Activated naive CD8-positive, alpha-beta T cell treated with anti-CD3 and anti-CD28 coated beads, Interleukin-2, amount 10 ng/mL, durations not matched to agents 7 days and 5 days (primary cell): Measurements from ENCODE around the gene WDR13. TPM values are rescaled to one million over a fixed set of nuclear protein-coding genes. Genes with fewer than 3 reads are reported as not detected.

Experiments
- ATAC-seq: fragments of 150-1000 bp; cut with Tn5 transposase; one replicate; pipeline ENCODE4 v1.10.0; 2021; ENCODE audit warnings: low read depth, moderate library complexity
- POLR2A ChIA-PET: fragments of 350-600 bp; sonication (Branson Sonifier 250); formaldehyde crosslinking; loops from one replicate; lab custom pipeline; 2021; ENCODE audit warnings: antibody characterized with exemption; lab: Charles Lee
- DNase-seq: peaks from one replicate; pipeline ENCODE4 v3.0.0; 2021
- H3K27ac Mint-ChIP-seq: one replicate; pipeline ENCODE4 v1.8.0; 2022; ENCODE audit warnings: mild to moderate bottlenecking, mixed read lengths
- H3K27me3 Mint-ChIP-seq: one replicate; pipeline ENCODE4 v1.8.0; 2022; ENCODE audit warnings: mild to moderate bottlenecking, moderate library complexity, mixed read lengths
- H3K36me3 Mint-ChIP-seq: one replicate; pipeline ENCODE4 v1.8.0; 2021; ENCODE audit warnings: mild to moderate bottlenecking, mixed read lengths
- H3K4me1 Mint-ChIP-seq: one replicate; pipeline ENCODE4 v1.8.0; 2021; ENCODE audit warnings: mixed read lengths
- H3K4me3 Mint-ChIP-seq: one replicate; pipeline ENCODE4 v1.8.0; 2022; ENCODE audit warnings: mild to moderate bottlenecking, moderate library complexity, mixed read lengths
- H3K9me3 Mint-ChIP-seq: one replicate; pipeline ENCODE4 v1.8.0; 2021; ENCODE audit warnings: mixed read lengths
- total RNA-seq, 2 experiments: library from RNA; stranded (reverse); gene quantifications; one replicate each; pipeline ENCODE4 v1.2.3, GENCODE V29; 2021

Gene WDR13
- total RNA-seq, 2 experiments from 2014 or later = 45.6 to 52.0 TPM

DNA sequence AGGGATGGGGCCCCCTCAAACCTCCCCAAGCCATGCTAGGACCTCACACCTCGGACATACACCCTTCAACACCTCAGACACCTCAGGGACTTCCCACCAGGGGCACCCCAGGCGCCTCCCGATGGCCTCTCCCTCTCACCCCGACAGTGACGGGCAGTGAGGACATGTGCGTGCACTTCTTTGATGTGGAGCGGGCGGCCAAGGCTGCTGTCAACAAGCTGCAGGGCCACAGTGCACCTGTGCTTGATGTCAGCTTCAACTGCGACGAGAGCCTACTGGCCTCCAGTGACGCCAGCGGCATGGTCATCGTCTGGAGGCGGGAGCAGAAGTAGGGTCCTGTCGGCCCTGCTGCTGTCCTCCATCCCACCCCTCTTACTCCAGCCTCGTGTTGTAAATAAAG lies 7.4 kb downstream of the WDR13 start:
- POLR2A ChIA-PET = no interaction called here
- no peak overlapping the region for H3K27ac Mint-ChIP-seq
- H3K36me3 Mint-ChIP-seq = no peaks in the 10 kb centered on the region

DNA sequence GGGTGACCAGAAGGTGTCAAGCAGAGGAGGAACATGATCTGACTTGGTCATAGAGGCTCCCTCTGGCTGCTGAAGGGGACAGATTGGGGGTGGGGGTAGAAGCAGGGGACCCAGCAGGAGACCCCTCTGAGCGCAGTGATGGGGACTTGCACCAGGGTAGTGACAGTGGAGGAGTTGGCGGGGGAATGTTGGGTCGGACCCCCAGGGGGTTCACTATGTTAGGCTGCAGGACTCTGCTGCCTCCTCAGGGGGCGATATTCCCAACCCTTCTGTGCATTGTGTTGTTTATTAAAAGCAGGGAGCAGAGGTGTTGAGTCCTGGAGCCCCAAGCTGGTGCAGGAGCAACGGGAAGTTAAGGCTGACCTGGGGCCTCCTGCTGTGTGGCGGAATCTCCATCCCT lies 8.8 kb downstream of the WDR13 start:
- Mint-ChIP-seq H3K9me3 (no peaks in the 10 kb centered on the region), H3K27me3 (no peaks in the 10 kb centered on the region), H3K27ac (no peak overlapping the region), H3K4me3 (no peak overlapping the region), H3K36me3 (no peaks in the 10 kb centered on the region), H3K4me1 (no peaks in the 10 kb centered on the region)
- DNase-seq = no peak
- POLR2A ChIA-PET = no interaction called here
- ATAC-seq = no peak

More for the DNA sequence above, 7.4 kb downstream of the WDR13 start:
- no peaks in the 10 kb centered on the region for H3K4me1 Mint-ChIP-seq
- no peaks in the 10 kb centered on the region for H3K27me3 Mint-ChIP-seq
- ATAC-seq (no peak), DNase-seq (no peak)
- H3K4me3 Mint-ChIP-seq = no peak overlapping the region
- H3K9me3 Mint-ChIP-seq = no peaks in the 10 kb centered on the region

- ATAC-seq = no peak
- DNase-seq = no peak
- no peaks in the 10 kb centered on the region for H3K36me3 Mint-ChIP-seq
- H3K9me3 Mint-ChIP-seq = no peaks in the 10 kb centered on the region
- H3K27me3 Mint-ChIP-seq = no peaks in the 10 kb centered on the region
- no peak overlapping the region for H3K4me3 Mint-ChIP-seq
- POLR2A ChIA-PET = no interaction called here
- H3K27ac Mint-ChIP-seq = no peak overlapping the region
- no peaks in the 10 kb centered on the region for H3K4me1 Mint-ChIP-seq
Observed at GRCh38 chrX:48611703-48612102, 14.4 kb downstream of the WDR13 start.

GRCh38 chrX:48613502-48614160 lies 16.3 kb downstream of the WDR13 start:
- DNase-seq (no peak), ATAC-seq (no peak)
- H3K4me1 Mint-ChIP-seq = no peaks in the 10 kb centered on the region
- no peak overlapping the region for H3K27ac Mint-ChIP-seq
- H3K4me3 Mint-ChIP-seq = no peak overlapping the region
- no peaks in the 10 kb centered on the region for H3K27me3 Mint-ChIP-seq
- POLR2A ChIA-PET = no interaction called here
- H3K9me3 Mint-ChIP-seq = no peaks in the 10 kb centered on the region
- H3K36me3 Mint-ChIP-seq = no peaks in the 10 kb centered on the region

GRCh38 chrX:48616576-48616975 lies 19.3 kb downstream of the WDR13 start:
- no peak for ATAC-seq
- Mint-ChIP-seq H3K36me3 (no peaks in the 10 kb centered on the region), H3K27me3 (no peaks in the 10 kb centered on the region), H3K27ac (no peak overlapping the region), H3K9me3 (no peaks in the 10 kb centered on the region), H3K4me1 (no peaks in the 10 kb centered on the region), H3K4me3 (no peak overlapping the region)
- DNase-seq = no peak
- POLR2A ChIA-PET = no interaction called here

- H3K27ac Mint-ChIP-seq = no peak overlapping the region
- POLR2A ChIA-PET = no interaction called here
- H3K4me1 Mint-ChIP-seq = no peaks in the 10 kb centered on the region
- no peaks in the 10 kb centered on the region for H3K36me3 Mint-ChIP-seq
- no peak for ATAC-seq
- no peak for DNase-seq
- no peak overlapping the region for H3K4me3 Mint-ChIP-seq
- H3K9me3 Mint-ChIP-seq = no peaks in the 10 kb centered on the region
- H3K27me3 Mint-ChIP-seq = no peaks in the 10 kb centered on the region
Observed at GRCh38 chrX:48617542-48618340, 20.4 kb downstream of the WDR13 start.

DNA sequence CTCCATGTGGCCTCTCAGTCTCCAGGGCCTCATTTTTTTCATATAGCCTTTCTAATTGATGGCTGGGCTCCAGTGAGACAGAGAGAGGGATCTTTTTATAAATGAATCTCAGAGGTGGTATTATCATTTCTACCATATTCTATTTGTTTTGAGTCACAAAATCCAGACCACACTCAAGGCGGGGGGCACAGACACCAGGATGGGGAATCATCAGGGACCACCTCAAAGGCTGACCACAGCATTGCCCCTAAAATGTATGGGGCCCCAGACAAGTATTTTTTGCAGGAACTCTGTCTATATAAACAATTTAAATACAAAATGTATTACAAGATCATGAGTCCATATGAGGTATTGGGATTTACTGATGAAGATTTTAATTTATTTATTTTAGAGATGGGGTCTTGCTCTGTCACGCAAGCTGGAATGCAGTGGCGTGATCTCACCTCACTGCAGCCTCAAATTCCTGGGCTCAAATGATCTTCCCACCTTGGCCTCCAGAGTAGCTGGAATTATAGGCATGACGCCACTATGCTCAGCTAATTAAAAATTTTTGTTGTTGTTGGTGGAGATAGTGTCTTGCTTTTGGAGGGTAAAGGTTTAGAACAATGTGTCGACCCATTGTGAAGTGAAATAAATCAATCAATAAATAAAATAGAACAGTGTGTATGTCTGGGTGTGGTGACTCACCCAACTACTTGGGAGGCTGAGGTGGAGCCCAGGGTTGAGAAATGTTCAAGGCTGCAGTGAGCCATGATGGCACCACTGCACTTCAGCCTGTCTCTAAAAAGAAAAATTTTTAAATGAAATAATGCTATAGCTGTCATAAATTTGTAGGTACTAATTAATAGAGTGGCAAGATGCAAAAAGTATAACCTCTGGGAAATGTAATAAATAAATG lies 29.4 kb downstream of the WDR13 start:
- DNase-seq (no peak), ATAC-seq (no peak)
- no peak overlapping the region for H3K27ac Mint-ChIP-seq
- no peaks in the 10 kb centered on the region for H3K27me3 Mint-ChIP-seq
- H3K36me3 Mint-ChIP-seq = no peaks in the 10 kb centered on the region
- H3K4me1 Mint-ChIP-seq = no peaks in the 10 kb centered on the region
- no peak overlapping the region for H3K4me3 Mint-ChIP-seq
- H3K9me3 Mint-ChIP-seq = no peaks in the 10 kb centered on the region
- POLR2A ChIA-PET = interaction anchor here (0.6 to 0.7 kb wide), 2 partner anchors 29 to 322 kb away, joined by 3 read pairs; no protein-coding TSS in a partner anchor

GRCh38 chrX:48631376-48632090 lies 34.2 kb downstream of the WDR13 start:
- POLR2A ChIA-PET = interaction anchor here (0.8 kb wide), 1 partner anchor 65 kb away, joined by 3 read pairs; the partner anchor contains the start of gene SUV39H1
- no peaks in the 10 kb centered on the region for H3K27me3 Mint-ChIP-seq
- peak; percentile 94 for ATAC-seq

GRCh38 chrX:48632207-48632606 lies 34.9 kb downstream of the WDR13 start:
- peaks cover 6% of the 10 kb centered on the region for H3K4me1 Mint-ChIP-seq
- no peaks in the 10 kb centered on the region for H3K9me3 Mint-ChIP-seq
- ATAC-seq (no peak), DNase-seq (no peak)
- POLR2A ChIA-PET = interaction anchor here (0.8 kb wide), 1 partner anchor 64 kb away, joined by 3 read pairs; the partner anchor contains the start of gene SUV39H1
- no peak overlapping the region for H3K4me3 Mint-ChIP-seq
- H3K27me3 Mint-ChIP-seq = no peaks in the 10 kb centered on the region
- H3K27ac Mint-ChIP-seq = no peak overlapping the region
- no peaks in the 10 kb centered on the region for H3K36me3 Mint-ChIP-seq

More at GRCh38 chrX:48631376-48632090, 34.2 kb downstream of the WDR13 start:
- DNase-seq = peak; percentile 53
- Mint-ChIP-seq H3K4me1 (peaks cover 4% of the 10 kb centered on the region), H3K27ac (peak overlapping the region; percentile 45), H3K9me3 (no peaks in the 10 kb centered on the region), H3K36me3 (no peaks in the 10 kb centered on the region), H3K4me3 (peak overlapping the region; percentile 10)

DNA sequence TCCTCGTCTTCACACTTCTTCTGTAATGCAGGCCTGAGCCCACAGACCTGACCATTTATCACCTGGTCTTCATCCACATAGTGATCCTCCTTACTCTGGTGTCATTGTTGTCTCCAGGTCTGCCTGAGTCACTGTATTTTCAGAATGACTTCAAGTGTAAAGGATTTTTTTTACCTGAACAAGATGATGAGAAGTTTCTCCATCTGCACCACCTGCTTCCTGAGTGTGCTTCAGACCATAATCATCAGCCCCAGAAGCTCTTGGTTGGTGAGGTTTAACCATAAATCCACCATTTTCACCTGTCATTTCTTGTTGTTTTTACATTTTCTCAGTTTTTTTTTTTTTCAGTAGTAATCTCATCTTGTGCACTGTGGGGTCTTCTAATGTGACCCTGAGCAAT lies 39.0 kb downstream of the WDR13 start:
- H3K9me3 Mint-ChIP-seq = no peaks in the 10 kb centered on the region
- H3K27me3 Mint-ChIP-seq = peaks cover 2% of the 10 kb centered on the region
- no peak for DNase-seq
- ATAC-seq = no peak
- H3K4me3 Mint-ChIP-seq = no peak overlapping the region
- H3K4me1 Mint-ChIP-seq = peaks cover 6% of the 10 kb centered on the region
- peak overlapping the region; percentile 60 for H3K27ac Mint-ChIP-seq
- POLR2A ChIA-PET = no interaction called here
- H3K36me3 Mint-ChIP-seq = no peaks in the 10 kb centered on the region

DNA sequence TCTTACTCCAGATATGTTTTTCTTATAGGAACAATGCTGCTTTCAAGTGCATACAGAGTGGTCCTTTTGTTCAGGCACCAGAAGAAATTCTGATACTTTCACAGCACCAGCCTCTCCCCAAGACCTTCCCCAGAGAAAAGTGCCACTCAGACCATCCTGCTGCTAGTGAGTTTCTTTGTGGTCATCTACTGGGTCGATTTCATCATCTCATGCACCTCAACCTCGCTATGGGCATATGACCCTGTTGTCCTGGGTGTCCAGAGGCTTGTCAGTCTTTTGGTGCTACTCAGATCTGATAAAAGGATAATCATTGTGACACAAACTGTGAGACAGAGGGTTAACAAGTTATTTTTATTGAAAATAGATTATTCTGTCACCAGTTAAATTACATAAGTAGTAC lies 39.5 kb downstream of the WDR13 start:
- POLR2A ChIA-PET = no interaction called here
- ATAC-seq (no peak), DNase-seq (no peak)
- Mint-ChIP-seq H3K27ac (no peak overlapping the region), H3K4me1 (peaks cover 6% of the 10 kb centered on the region), H3K4me3 (no peak overlapping the region), H3K36me3 (no peaks in the 10 kb centered on the region), H3K9me3 (no peaks in the 10 kb centered on the region), H3K27me3 (peaks cover 2% of the 10 kb centered on the region)

DNA sequence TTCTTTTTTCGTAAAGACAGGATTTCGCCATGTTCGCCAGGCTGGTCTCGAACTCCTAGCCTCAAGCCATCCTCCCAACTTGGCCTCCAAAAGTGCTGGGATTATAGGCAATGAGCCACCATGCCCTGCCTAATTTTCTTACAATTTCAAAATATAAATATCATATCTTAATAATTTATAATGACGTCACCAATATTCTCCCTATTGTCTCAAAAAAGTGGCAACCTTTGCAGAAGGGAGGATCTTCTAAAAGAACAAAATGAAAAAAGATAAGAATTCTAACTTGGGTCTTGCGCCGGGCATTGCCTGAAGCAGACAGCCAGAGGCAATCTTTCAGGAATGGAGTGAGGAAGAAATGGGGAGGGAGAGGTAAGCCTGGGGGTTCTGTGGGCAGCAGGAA lies 48.4 kb downstream of the WDR13 start:
- POLR2A ChIA-PET = no interaction called here

More for the DNA sequence above, 48.4 kb downstream of the WDR13 start:
- H3K27ac Mint-ChIP-seq = no peak overlapping the region
- ATAC-seq (no peak), DNase-seq (no peak)
- no peaks in the 10 kb centered on the region for H3K27me3 Mint-ChIP-seq
- H3K36me3 Mint-ChIP-seq = no peaks in the 10 kb centered on the region
- H3K4me3 Mint-ChIP-seq = no peak overlapping the region
- no peaks in the 10 kb centered on the region for H3K9me3 Mint-ChIP-seq
- H3K4me1 Mint-ChIP-seq = peaks cover 1% of the 10 kb centered on the region
